H1 (cell line): ENCODE measurements around the gene KEL. TPM values are rescaled to one million over a fixed set of nuclear protein-coding genes. Genes with fewer than 3 reads are reported as not detected.

Experiments
- ATF3 ChIP-seq: IDR thresholded peaks from 2 replicates; pipeline ENCODE4 v1.6.1; 2011; ENCODE audit warnings: low read depth, mild to moderate bottlenecking, low read length; ENCODE audit not compliant: insufficient read depth
- EP300 ChIP-seq, 2 experiments: IDR thresholded peaks; 1 replicate in 1 of 2; 2 replicates in 1 of 2; pipeline ENCODE4 v1.6.1; 2011 to 2012; ENCODE audit warnings: low read depth in 2 of 2, low read length in 2 of 2, mild to moderate bottlenecking in 2 of 2, borderline replicate concordance in 1 of 2, inconsistent platforms in 1 of 2, moderate library complexity in 1 of 2
- SIRT6 ChIP-seq: IDR thresholded peaks from one replicate; pipeline ENCODE4 v1.7.1; 2012; ENCODE audit warnings: low read length, inconsistent platforms
- SUZ12 ChIP-seq: fragments of 200-600 bp; sonication (generic); IDR thresholded peaks from 2 replicates; pipeline ENCODE4 v1.6.1; 2012; ENCODE audit warnings: mild to moderate bottlenecking, inconsistent platforms, low read length, moderate library complexity, mixed read lengths
- TAF1 ChIP-seq: IDR thresholded peaks from 2 replicates; pipeline ENCODE4 v1.6.1; 2011; ENCODE audit warnings: mild to moderate bottlenecking, low read depth, low read length
- polyA plus RNA-seq, 7 experiments: library from polyadenylated mRNA; depleted of rRNA in 3 of 7; stranded (reverse) in 5 of 7; unstranded in 2 of 7; fragments of >200 nt in 5 of 7; fragments of 200-250 nt in 2 of 7; gene quantifications; 1 replicate in 5 of 7; 2 replicates in 1 of 7; 4 replicates in 1 of 7; pipeline versions ENCODE4 v1.2.1 to v1.2.3, GENCODE V29; 2011 to 2013; ENCODE audit warnings: missing spikeins in 2 of 7, mixed read lengths in 2 of 7
- total RNA-seq: library from RNA; stranded (reverse); fragmentation: NEBNext Ultra II Directional; extraction: Animal tissue kit (Norgen Biotek cat#: 25700); gene quantifications from 2 replicates; pipeline ENCODE4 v1.2.1, GENCODE V29; 2021

KEL gene
- total and polyA plus RNA-seq, 2 of the 8 experiments (the other 6 are each of a cell fraction or from before 2014, with no cell fraction given), result 1.8 to 1.9 TPM

GRCh38 chr7:142897691-142898090 lies 64.5 kb downstream of the KEL start (continued):
- TF ChIP-seq ATF3 (no peak), TAF1 (no peak), SUZ12 (no peak), SIRT6 (no peak), EP300 (IDR thresholded peaks at IDR 0.05; ENCODE audit: borderline replicate concordance in 1 of 2, low read depth in 2 of 2, low read length in 2 of 2) (no peak)
